GM12891 (cell line): Measurements from ENCODE around the gene USH2A.

ENCODE experiments used
- DNase-seq: peaks from one replicate; pipeline ENCODE4 v3.0.0; 2011; ENCODE audit warnings: low spot score; ENCODE audit not compliant: insufficient read length
- FAIRE-seq: peaks from 2 replicates; lab custom pipeline; 2011; peaks lifted over from hg19 to GRCh38; lab: Jason Lieb, UNC
- PAX5 ChIP-seq: IDR thresholded peaks from 2 replicates; pipeline ENCODE4 v1.6.1; 2011; ENCODE audit warnings: low read length, moderate library complexity, mild to moderate bottlenecking; ENCODE audit not compliant: insufficient read depth, severe bottlenecking
- POLR2A ChIP-seq: IDR thresholded peaks from 2 replicates; pipeline ENCODE4 v1.6.1; 2011; ENCODE audit warnings: low read depth, low read length, control low read depth
- POLR2AphosphoS5 ChIP-seq: IDR thresholded peaks from 2 replicates; pipeline ENCODE4 v1.6.1; 2011; ENCODE audit warnings: low read depth, low read length, control low read depth
- POU2F2 ChIP-seq: IDR thresholded peaks from 2 replicates; pipeline ENCODE4 v1.6.1; 2011; ENCODE audit warnings: low read depth, mild to moderate bottlenecking, control low read depth, low read length, moderate library complexity
- SPI1 ChIP-seq: IDR thresholded peaks from 2 replicates; pipeline ENCODE4 v1.6.1; 2011; ENCODE audit warnings: low read depth, low read length, control low read depth
- TAF1 ChIP-seq: IDR thresholded peaks from 2 replicates; pipeline ENCODE4 v1.6.1; 2011; ENCODE audit warnings: low read depth, low read length, control low read depth

USH2A gene

GRCh38 chr1:215932558-215932957, 490.7 kb downstream of the USH2A start:
- DNase-seq (no peak), FAIRE-seq (no peak)
- TF ChIP-seq POU2F2 (no peak), PAX5 (no peak), TAF1 (no peak), SPI1 (no peak), POLR2AphosphoS5 (no peak)

- DNase-seq = no peak
These were observed 496.6 kb downstream of the USH2A start for GRCh38 chr1:215926670-215927069.

GRCh38 chr1:215923129-215923824, 500.0 kb downstream of the USH2A start:
- no peak for TF ChIP-seq PAX5
- no peak for TF ChIP-seq POU2F2
- FAIRE-seq (no peak), DNase-seq (no peak)

More at GRCh38 chr1:215926670-215927069, 496.6 kb downstream of the USH2A start:
- no peak for FAIRE-seq
- TF ChIP-seq POU2F2 = no peak
- TF ChIP-seq POLR2AphosphoS5 = no peak
- no peak for TF ChIP-seq SPI1
- TF ChIP-seq POLR2A = no peak
- TF ChIP-seq PAX5 = no peak
- no peak for TF ChIP-seq TAF1

- no peak for FAIRE-seq
- DNase-seq = no peak
- TF ChIP-seq POU2F2 (no peak), TAF1 (no peak), PAX5 (no peak), SPI1 (no peak), POLR2AphosphoS5 (no peak), POLR2A (no peak)
These were observed 511.8 kb downstream of the USH2A start for GRCh38 chr1:215911406-215911968.

GRCh38 chr1:215905493-215906115, 517.6 kb downstream of the USH2A start:
- FAIRE-seq (no peak), DNase-seq (no peak)
- TF ChIP-seq SPI1 = no peak
- TF ChIP-seq TAF1 = no peak
- TF ChIP-seq POU2F2 = no peak
- no peak for TF ChIP-seq POLR2A
- no peak for TF ChIP-seq PAX5
- TF ChIP-seq POLR2AphosphoS5 = no peak

GRCh38 chr1:215900684-215901083, 522.6 kb downstream of the USH2A start:
- no peak for FAIRE-seq

GRCh38 chr1:215899901-215900300, 523.3 kb downstream of the USH2A start:
- no peak for DNase-seq
- no peak for FAIRE-seq
- TF ChIP-seq POU2F2 = no peak
- no peak for TF ChIP-seq SPI1
- no peak for TF ChIP-seq TAF1

More at GRCh38 chr1:215900684-215901083, 522.6 kb downstream of the USH2A start:
- DNase-seq = no peak
- TF ChIP-seq POLR2A = no peak
- TF ChIP-seq TAF1 = no peak
- TF ChIP-seq PAX5 = no peak
- no peak for TF ChIP-seq SPI1
- TF ChIP-seq POU2F2 = no peak
- no peak for TF ChIP-seq POLR2AphosphoS5

- FAIRE-seq (no peak), DNase-seq (no peak)
- TF ChIP-seq SPI1 (no peak), POLR2AphosphoS5 (no peak), POU2F2 (no peak), POLR2A (no peak), PAX5 (no peak), TAF1 (no peak)
These were observed 527.4 kb downstream of the USH2A start for GRCh38 chr1:215895893-215896292.

GRCh38 chr1:215895276-215895675, 528.0 kb downstream of the USH2A start:
- TF ChIP-seq POLR2A (no peak), POLR2AphosphoS5 (no peak), TAF1 (no peak), POU2F2 (no peak), SPI1 (no peak), PAX5 (no peak)
- DNase-seq (no peak), FAIRE-seq (no peak)

- no peak for FAIRE-seq
- no peak for DNase-seq
- TF ChIP-seq POU2F2 = no peak
- no peak for TF ChIP-seq TAF1
- no peak for TF ChIP-seq PAX5
These were observed 528.6 kb downstream of the USH2A start for GRCh38 chr1:215894617-215895016.
